ENCODE data around the gene FAF2. TPM values are rescaled to one million over a fixed set of nuclear protein-coding genes. Genes with fewer than 3 reads are reported as not detected.

The FAF2 gene
- total RNA-seq, 4 donors from 2014 or later = 21.2 to 27.3 (median 23.9) TPM

DNA sequence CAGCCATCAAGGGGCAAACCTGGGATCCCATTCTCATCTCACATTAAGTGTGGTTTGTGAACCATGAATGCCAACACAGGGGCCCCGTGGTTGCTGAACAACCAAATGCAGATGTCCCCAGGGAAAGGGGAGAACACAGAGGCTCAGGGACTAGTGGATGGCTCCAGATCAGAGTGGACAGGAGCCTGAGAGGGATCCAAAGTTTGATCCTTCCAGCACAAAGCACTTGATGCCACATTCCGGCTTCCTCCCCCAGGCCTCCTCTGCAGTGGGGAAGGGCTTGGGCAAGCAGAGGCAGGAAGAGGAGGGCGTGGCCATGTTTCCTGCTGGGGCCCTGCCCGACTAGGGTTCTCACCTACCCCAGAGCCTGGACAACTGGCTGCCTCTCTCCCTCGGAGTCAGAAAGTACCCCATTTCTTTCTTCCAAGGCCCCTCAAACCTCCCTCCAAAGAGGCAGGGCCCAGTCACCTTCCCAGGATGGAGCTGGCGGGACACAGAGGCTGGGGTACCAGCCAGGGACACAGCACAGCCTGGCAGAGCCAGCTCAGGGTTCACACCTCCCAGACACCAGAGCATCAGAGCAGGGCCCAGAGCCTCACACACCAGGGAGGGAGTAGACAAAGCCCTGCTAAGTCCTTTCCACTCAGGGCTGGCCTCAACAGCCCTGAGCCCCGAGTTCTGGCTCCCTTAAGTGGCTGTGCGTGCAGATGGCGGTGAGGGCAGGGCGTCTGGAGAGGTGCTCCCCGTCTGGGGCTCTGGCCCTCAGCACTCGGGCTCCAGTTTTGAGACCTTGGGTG, 93.4 kb downstream of the FAF2 start:
- no peaks in the 10 kb centered on the region for H3K9me3 ChIP-seq
- no peaks in the 10 kb centered on the region for H3K36me3 ChIP-seq
- peaks cover 26 to 56% (median 52%) of the 10 kb centered on the region in 4 donors for H3K4me1 ChIP-seq
- DNase-seq (ENCODE audit: extremely low spot score) = no peak
- 48% methylated on average over 8 of the region's 12 CpGs for WGBS
- H3K4me3 ChIP-seq = peak overlapping the region in 1 of 4 donors; percentile 84
- H3K27ac ChIP-seq (replicated peaks in 1 of 4) = peak overlapping the region; percentile 90 to 93 (median 90)
- H3K27me3 ChIP-seq = no peaks in the 10 kb centered on the region
- intact Hi-C loops (cut with DNase I) = loop anchor here (5.0 to 10.0 kb wide), 3 partner anchors 94 to 127 kb away; partner anchors contain the start of genes CLTB, FAF2 and TSPAN17
- TF ChIP-seq POLR2A (IDR thresholded peaks at IDR 0.05; ENCODE audit: low read depth) (no peak), CTCF (IDR thresholded peaks at IDR 0.05) (no peak), POLR2AphosphoS5 (IDR thresholded peaks at IDR 0.05) (peak; percentile 16 to 20)

GRCh38 chr5:176542135-176542595, 94.0 kb downstream of the FAF2 start:
- Histone ChIP-seq H3K9me3 (no peaks in the 10 kb centered on the region), H3K27me3 (no peaks in the 10 kb centered on the region), H3K4me3 (peak overlapping the region; percentile 71 to 84 (median 80)), H3K4me1 (peaks cover 26 to 57% (median 53%) of the 10 kb centered on the region in 4 donors), H3K27ac (replicated peaks in 1 of 4) (peak overlapping the region; percentile 90 to 93 (median 90)), H3K36me3 (no peaks in the 10 kb centered on the region)
- intact Hi-C loops (cut with DNase I) = loop anchor here (5.0 to 10.0 kb wide), 3 partner anchors 95 to 127 kb away; partner anchors contain the start of genes CLTB, FAF2 and TSPAN17
- 48% methylated on average over 11 of the region's 16 CpGs for WGBS
- TF ChIP-seq POLR2AphosphoS5 (IDR thresholded peaks at IDR 0.05) (no peak), POLR2A (IDR thresholded peaks at IDR 0.05; ENCODE audit: low read depth) (no peak), EP300 (IDR thresholded peaks at IDR 0.05) (no peak), CTCF (IDR thresholded peaks at IDR 0.05) (no peak)
- DNase-seq (ENCODE audit: extremely low spot score) = no peak

DNA sequence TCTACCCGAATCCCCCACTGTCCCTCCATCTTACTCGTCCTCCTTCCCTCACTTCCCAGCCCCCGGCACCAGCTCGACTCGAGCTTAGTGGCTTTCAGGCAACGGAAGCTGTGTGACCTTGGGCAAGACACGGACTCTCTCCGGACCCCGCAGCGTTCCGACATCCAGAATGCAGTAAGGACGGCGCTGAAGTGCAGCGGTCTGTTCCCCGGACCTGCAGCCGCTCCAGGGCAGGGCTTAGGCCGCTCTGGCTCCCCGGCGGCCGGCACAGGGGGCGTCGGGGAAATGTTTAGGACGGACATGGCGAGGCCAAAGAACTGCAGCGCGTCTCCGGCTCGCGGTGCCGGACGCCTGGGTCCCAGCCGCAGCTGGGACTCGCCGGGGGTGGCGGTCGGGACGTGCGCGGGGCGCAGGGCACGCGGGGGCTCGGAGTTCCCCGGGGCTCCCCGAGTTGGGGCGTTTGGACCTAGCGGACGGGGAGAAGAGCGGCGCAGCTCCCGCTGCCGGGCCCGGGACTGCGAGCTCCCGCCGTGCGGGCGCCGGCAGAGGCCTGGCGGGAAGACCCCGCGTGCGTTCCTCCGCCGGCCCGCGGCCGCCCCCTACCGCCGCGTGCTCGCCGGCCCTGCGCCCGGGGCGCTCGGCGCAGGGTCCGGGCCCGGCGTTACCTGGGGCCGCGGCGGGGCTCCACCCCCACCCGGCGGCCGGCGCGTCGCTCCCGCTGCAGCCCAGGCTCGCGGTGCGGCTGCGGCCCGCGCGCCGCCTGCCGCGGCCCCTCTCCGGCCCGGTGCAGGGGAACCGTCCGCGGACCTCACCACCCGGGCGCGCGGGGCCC, 94.6 kb downstream of the FAF2 start:
- H3K4me3 ChIP-seq = peak overlapping the region; percentile 71 to 84 (median 80)
- DNase-seq (ENCODE audit: extremely low spot score) = no peak
- H3K4me1 ChIP-seq = peaks cover 26 to 63% (median 59%) of the 10 kb centered on the region in 4 donors
- intact Hi-C loops (cut with DNase I) = loop anchor here (5.0 to 10.0 kb wide), 3 partner anchors 96 to 128 kb away; partner anchors contain the start of genes CLTB, FAF2 and TSPAN17
- H3K9me3 ChIP-seq = no peaks in the 10 kb centered on the region
- H3K27ac ChIP-seq (replicated peaks in 1 of 4) = peak overlapping the region; percentile 90 to 93 (median 90)
- 7% methylated on average over 2 of the region's 110 CpGs for WGBS
- H3K27me3 ChIP-seq = no peaks in the 10 kb centered on the region
- TF ChIP-seq POLR2AphosphoS5 (IDR thresholded peaks at IDR 0.05) (no peak), EP300 (IDR thresholded peaks at IDR 0.05) (no peak), CTCF (IDR thresholded peaks at IDR 0.05) (peak in 2 of 3 experiments; percentile 9 to 26)
- H3K36me3 ChIP-seq = no peaks in the 10 kb centered on the region

- Histone ChIP-seq H3K27ac (replicated peaks in 1 of 4) (peak overlapping the region; percentile 90 to 93 (median 90)), H3K27me3 (no peaks in the 10 kb centered on the region), H3K4me3 (peak overlapping the region; percentile 71 to 84 (median 80)), H3K9me3 (no peaks in the 10 kb centered on the region), H3K36me3 (no peaks in the 10 kb centered on the region), H3K4me1 (peaks cover 20 to 64% (median 57%) of the 10 kb centered on the region in 4 donors)
- intact Hi-C loops (cut with DNase I) = loop anchor here (5.0 to 10.0 kb wide), 3 partner anchors 96 to 129 kb away; partner anchors contain the start of genes CLTB, FAF2 and TSPAN17
- under 1% methylated on average over 20 of the region's 63 CpGs for WGBS
- TF ChIP-seq EP300 (IDR thresholded peaks at IDR 0.05) (no peak), POLR2AphosphoS5 (IDR thresholded peaks at IDR 0.05) (peak; percentile 74 to 86), CTCF (IDR thresholded peaks at IDR 0.05) (no peak), POLR2A (IDR thresholded peaks at IDR 0.05; ENCODE audit: low read depth) (peak; percentile 39)
- no peak for DNase-seq (ENCODE audit: extremely low spot score)
Observed at GRCh38 chr5:176543428-176544182, 95.4 kb downstream of the FAF2 start.
